ENCODE measurements around the gene NAT8L. TPM values are rescaled to one million over a fixed set of nuclear protein-coding genes. Genes with fewer than 3 reads are reported as not detected.

Gene NAT8L
- total RNA-seq, 1 experiment from 2014 or later: not detected

DNA sequence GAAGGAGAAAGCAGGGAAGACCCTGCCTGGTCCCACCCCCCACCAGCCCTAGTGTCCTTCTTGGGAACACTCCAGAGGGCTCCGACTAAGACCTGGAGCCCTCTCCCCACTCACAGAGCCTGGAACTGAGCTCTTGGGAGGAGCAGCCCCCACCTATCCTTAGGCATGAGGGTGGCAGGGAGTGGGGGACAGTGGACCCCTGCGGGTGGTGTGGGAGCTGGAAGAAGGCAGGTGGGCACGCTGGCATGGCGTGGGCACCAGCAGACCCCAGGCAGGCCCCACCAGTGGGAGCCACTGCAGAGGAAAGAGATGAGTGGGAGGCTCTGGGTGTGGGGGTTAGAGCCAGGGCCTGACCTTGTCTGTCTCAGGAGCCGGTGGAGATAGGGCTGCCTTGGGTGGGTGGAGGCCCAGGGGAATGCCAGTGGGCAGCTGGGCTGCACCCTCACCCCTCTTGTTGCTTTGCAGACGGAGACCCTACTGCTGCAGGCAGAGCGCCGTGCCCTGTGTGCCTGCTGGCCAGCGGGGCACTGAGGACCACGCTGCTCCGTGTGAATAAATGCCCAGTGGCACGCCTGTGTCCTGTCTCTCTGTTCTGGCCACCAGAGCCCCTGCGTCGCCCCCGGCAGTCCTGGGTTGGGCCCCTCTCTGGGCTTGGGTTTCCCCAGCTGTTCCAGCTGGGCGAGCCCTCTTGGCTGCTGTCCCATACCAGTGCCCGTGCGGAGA is 15.6 kb upstream of the NAT8L start:
- Histone ChIP-seq H3K9ac (ENCODE audit: low read length) (no peak overlapping the region), H3K4me1 (ENCODE audit: low read length) (peaks cover 9% of the 10 kb centered on the region), H3K4me2 (ENCODE audit: low read depth, low read length, poor library complexity, severe bottlenecking) (no peak overlapping the region), H3K9me3 (ENCODE audit: low read length) (no peaks in the 10 kb centered on the region), H3K36me3 (ENCODE audit: insufficient read depth, low read length) (no peaks in the 10 kb centered on the region), H3K4me3 (ENCODE audit: low read length) (no peak overlapping the region), H2AFZ (ENCODE audit: low read length) (no peak overlapping the region), H3K27ac (ENCODE audit: low read length) (no peak overlapping the region), H4K20me1 (ENCODE audit: insufficient read depth, low read depth, low read length) (peaks cover 7% of the 10 kb centered on the region; the same call in 1 of the 2 replicates), H3K27me3 (ENCODE audit: low read length) (no peaks in the 10 kb centered on the region), H3K9me2 (replicated peaks; ENCODE audit: insufficient read depth, low read length) (no peaks in the 10 kb centered on the region), H3K79me2 (ENCODE audit: low read length) (no peaks in the 10 kb centered on the region)
- DNase-seq: no peak

GRCh38 chr4:2044119-2044485 is 15.0 kb upstream of the NAT8L start:
- H3K9me3 ChIP-seq (ENCODE audit: low read length): no peaks in the 10 kb centered on the region
- H3K79me2 ChIP-seq (ENCODE audit: low read length): no peaks in the 10 kb centered on the region
- H3K27ac ChIP-seq (ENCODE audit: low read length): no peak overlapping the region
- H3K4me3 ChIP-seq (ENCODE audit: low read length): no peak overlapping the region
- peaks cover 9% of the 10 kb centered on the region for H3K4me1 ChIP-seq (ENCODE audit: low read length)
- no peak overlapping the region for H2AFZ ChIP-seq (ENCODE audit: low read length)
- no peaks in the 10 kb centered on the region for H3K27me3 ChIP-seq (ENCODE audit: low read length)
- DNase-seq: no peak
- H3K9me2 ChIP-seq (replicated peaks; ENCODE audit: insufficient read depth, low read length): no peaks in the 10 kb centered on the region
- no peak overlapping the region for H3K4me2 ChIP-seq (ENCODE audit: low read depth, low read length, poor library complexity, severe bottlenecking)
- H3K36me3 ChIP-seq (ENCODE audit: insufficient read depth, low read length): no peaks in the 10 kb centered on the region
- H3K9ac ChIP-seq (ENCODE audit: low read length): no peak overlapping the region
- H4K20me1 ChIP-seq (ENCODE audit: insufficient read depth, low read depth, low read length): peaks cover 7% of the 10 kb centered on the region; the same call in 1 of the 2 replicates

DNA sequence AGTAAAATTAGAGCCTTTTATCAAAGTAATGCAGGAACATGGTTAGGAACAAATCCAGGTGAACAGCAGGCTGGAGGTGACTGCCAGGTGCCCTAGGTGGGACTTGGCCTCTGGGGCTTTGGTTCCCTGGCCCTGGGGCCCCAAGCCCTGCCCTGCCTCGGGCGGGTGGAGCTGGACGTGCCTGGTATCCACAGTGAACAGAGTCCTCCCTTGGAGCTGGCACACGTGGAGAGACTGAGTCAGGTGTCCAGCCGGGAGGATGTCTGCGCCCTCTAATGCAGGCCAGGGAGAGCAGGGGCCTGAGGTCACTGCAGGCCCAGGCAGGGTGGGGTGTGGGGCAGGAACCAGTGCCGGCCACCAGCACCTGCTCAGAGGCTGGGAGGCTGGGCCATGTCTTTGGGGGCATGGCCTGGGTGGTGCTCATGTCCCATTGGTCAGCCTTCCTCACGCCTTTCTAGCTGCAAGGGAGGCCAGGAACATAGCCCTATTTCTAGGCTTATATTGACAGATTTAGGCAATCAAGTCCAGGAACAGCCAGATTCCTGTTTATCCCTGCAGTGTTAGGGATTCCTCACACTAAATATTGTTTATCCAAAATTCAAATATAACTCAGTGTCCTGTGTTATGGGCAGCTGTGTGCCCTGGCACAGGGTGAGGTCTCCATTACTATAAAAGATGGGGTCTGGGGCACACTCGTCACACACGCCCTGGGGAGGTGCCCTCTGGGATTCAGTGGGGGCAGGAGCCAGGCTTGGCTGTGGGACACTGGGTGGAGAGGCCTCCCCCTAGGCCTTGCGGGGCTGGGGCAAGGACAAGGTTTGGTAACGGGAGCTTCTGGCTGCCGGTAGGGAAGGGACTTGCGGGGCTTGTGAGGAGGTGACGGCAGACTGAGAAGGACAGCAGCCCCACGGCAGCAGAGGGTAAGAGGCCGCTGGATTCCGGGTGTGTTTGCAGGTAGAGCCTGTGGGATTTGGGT is 14.3 kb upstream of the NAT8L start:
- Histone ChIP-seq H3K36me3 (ENCODE audit: insufficient read depth, low read length) (no peaks in the 10 kb centered on the region), H3K27me3 (ENCODE audit: low read length) (no peaks in the 10 kb centered on the region), H3K27ac (ENCODE audit: low read length) (no peak overlapping the region)

GRCh38 chr4:2045518-2045951 is 13.6 kb upstream of the NAT8L start:
- no peaks in the 10 kb centered on the region for H3K27me3 ChIP-seq (ENCODE audit: low read length)
- no peak overlapping the region for H3K4me2 ChIP-seq (ENCODE audit: low read depth, low read length, poor library complexity, severe bottlenecking)
- no peak overlapping the region for H3K4me3 ChIP-seq (ENCODE audit: low read length)
- H3K9me3 ChIP-seq (ENCODE audit: low read length): no peaks in the 10 kb centered on the region
- peak; percentile 51 for DNase-seq
- no peaks in the 10 kb centered on the region for H3K9me2 ChIP-seq (replicated peaks; ENCODE audit: insufficient read depth, low read length)
- no peaks in the 10 kb centered on the region for H3K36me3 ChIP-seq (ENCODE audit: insufficient read depth, low read length)
- H3K79me2 ChIP-seq (ENCODE audit: low read length): no peaks in the 10 kb centered on the region
- no peak overlapping the region for H2AFZ ChIP-seq (ENCODE audit: low read length)
- H3K27ac ChIP-seq (ENCODE audit: low read length): no peak overlapping the region
- H4K20me1 ChIP-seq (ENCODE audit: insufficient read depth, low read depth, low read length): peaks cover 7% of the 10 kb centered on the region; the same call in 1 of the 2 replicates
- peaks cover 9% of the 10 kb centered on the region for H3K4me1 ChIP-seq (ENCODE audit: low read length)
- H3K9ac ChIP-seq (ENCODE audit: low read length): no peak overlapping the region

More for the DNA sequence above, 14.3 kb upstream of the NAT8L start:
- peaks cover 9% of the 10 kb centered on the region for H3K4me1 ChIP-seq (ENCODE audit: low read length)
- H2AFZ ChIP-seq (ENCODE audit: low read length): no peak overlapping the region
- peaks cover 7% of the 10 kb centered on the region; the same call in 1 of the 2 replicates for H4K20me1 ChIP-seq (ENCODE audit: insufficient read depth, low read depth, low read length)
- no peaks in the 10 kb centered on the region for H3K9me2 ChIP-seq (replicated peaks; ENCODE audit: insufficient read depth, low read length)
- H3K4me2 ChIP-seq (ENCODE audit: low read depth, low read length, poor library complexity, severe bottlenecking): no peak overlapping the region
- H3K4me3 ChIP-seq (ENCODE audit: low read length): no peak overlapping the region
- H3K79me2 ChIP-seq (ENCODE audit: low read length): no peaks in the 10 kb centered on the region
- no peaks in the 10 kb centered on the region for H3K9me3 ChIP-seq (ENCODE audit: low read length)
- no peak for DNase-seq
- no peak overlapping the region for H3K9ac ChIP-seq (ENCODE audit: low read length)

DNA sequence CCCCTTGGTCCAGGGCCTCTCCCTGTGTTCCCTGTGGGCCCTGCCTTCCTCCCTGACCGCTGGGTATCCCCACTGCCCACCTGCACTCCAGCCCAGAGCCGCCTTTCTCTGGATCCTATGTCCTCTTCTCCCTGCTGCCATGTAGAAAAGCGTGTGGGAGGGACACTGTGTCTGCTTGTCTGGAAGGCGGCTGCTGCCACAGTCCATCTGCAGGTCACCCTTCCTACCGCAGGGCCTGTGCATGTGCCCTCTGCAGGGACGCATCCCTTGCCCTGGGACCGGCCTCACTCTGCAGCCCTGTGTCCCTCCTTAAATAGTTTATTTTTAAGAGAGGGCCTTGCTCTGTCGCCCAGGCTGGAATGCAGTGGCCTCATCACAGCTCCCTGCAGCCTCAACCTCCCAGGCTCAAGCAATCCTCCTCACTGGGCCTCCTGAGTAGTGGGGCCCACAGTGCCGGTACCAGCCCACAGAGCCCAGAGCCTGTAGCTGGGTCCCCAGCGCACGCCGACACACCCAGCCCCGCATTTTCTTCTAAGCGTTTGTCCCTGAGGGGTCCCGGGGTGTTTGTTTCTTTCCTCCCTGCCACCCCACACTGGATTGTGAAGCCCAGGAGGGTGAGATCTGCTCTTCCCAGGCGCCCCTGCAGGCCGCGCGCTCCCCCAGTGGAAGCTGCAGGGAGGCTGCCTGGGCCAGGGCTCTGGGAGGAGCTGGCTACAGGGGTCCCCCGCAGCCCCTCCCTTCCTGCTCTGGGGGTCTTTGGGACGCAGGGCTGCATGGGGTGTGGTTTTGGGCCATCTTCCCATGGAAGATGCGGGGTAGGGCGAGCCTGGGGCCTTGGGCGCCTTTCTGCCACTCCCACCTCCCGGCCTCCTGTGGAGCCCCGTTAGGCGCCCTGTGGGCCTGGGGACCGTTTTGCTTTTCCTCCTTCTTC is 12.8 kb upstream of the NAT8L start:
- Histone ChIP-seq H3K27ac (ENCODE audit: low read length) (no peak overlapping the region), H4K20me1 (ENCODE audit: insufficient read depth, low read depth, low read length) (peaks cover 7% of the 10 kb centered on the region; the same call in 1 of the 2 replicates), H3K9me2 (replicated peaks; ENCODE audit: insufficient read depth, low read length) (no peaks in the 10 kb centered on the region), H2AFZ (ENCODE audit: low read length) (no peak overlapping the region), H3K36me3 (ENCODE audit: insufficient read depth, low read length) (no peaks in the 10 kb centered on the region), H3K9me3 (ENCODE audit: low read length) (no peaks in the 10 kb centered on the region), H3K27me3 (ENCODE audit: low read length) (no peaks in the 10 kb centered on the region), H3K9ac (ENCODE audit: low read length) (no peak overlapping the region), H3K79me2 (ENCODE audit: low read length) (no peaks in the 10 kb centered on the region), H3K4me3 (ENCODE audit: low read length) (no peak overlapping the region), H3K4me2 (ENCODE audit: low read depth, low read length, poor library complexity, severe bottlenecking) (no peak overlapping the region), H3K4me1 (ENCODE audit: low read length) (peaks cover 9% of the 10 kb centered on the region)
- no peak for DNase-seq

GRCh38 chr4:2047031-2047660 is 12.0 kb upstream of the NAT8L start:
- Histone ChIP-seq H3K9me2 (replicated peaks; ENCODE audit: insufficient read depth, low read length) (no peaks in the 10 kb centered on the region), H3K27ac (ENCODE audit: low read length) (no peak overlapping the region), H3K4me1 (ENCODE audit: low read length) (peaks cover 4% of the 10 kb centered on the region), H3K4me2 (ENCODE audit: low read depth, low read length, poor library complexity, severe bottlenecking) (no peak overlapping the region), H3K27me3 (ENCODE audit: low read length) (no peaks in the 10 kb centered on the region), H3K4me3 (ENCODE audit: low read length) (no peak overlapping the region), H2AFZ (ENCODE audit: low read length) (no peak overlapping the region), H3K36me3 (ENCODE audit: insufficient read depth, low read length) (no peaks in the 10 kb centered on the region), H3K9ac (ENCODE audit: low read length) (no peak overlapping the region), H4K20me1 (ENCODE audit: insufficient read depth, low read depth, low read length) (peaks cover 7% of the 10 kb centered on the region; the same call in 1 of the 2 replicates), H3K9me3 (ENCODE audit: low read length) (no peaks in the 10 kb centered on the region), H3K79me2 (ENCODE audit: low read length) (no peaks in the 10 kb centered on the region)
- DNase-seq: no peak

DNA sequence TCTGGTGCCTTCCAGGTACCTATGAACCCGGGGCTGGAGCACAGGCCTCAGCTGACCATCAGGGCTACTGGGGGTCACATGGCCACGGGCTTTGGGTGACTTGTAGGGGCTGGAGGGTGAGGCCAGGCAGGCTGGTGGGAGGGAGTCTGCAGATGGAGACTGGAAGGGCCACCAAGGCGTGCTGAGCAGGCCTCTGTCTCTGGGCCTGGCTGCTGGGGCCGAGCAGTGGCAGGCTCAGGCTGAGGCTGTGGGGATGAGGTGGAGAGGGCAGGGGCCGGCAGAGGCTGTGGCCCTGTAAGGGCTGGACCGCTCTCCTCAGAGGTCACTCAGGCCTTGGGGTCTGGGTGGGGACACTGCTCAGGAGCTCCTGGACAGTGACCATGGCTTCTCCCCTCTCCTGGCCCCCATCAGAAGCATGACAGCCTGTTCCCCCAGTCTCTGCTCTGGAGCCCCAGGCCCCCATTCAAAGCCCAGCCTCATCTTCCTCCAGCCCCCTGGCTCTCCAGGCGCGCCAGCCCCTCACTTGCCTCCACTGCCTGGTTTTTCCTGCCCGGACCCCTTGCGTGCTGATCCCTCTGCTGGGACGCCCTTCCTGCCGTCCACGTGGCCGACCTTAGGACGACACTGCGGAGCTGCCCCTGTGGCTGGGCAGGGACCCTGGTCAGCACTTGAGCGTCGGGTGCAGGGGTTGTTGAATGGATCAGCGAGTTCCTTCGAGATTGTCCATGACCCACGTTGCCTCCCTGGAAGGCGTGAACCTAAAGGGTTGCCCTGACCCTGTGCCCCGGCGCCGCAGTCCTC is 11.1 kb upstream of the NAT8L start:
- peaks cover 5% of the 10 kb centered on the region; the same call in 1 of the 2 replicates for H4K20me1 ChIP-seq (ENCODE audit: insufficient read depth, low read depth, low read length)
- H3K27ac ChIP-seq (ENCODE audit: low read length): no peak overlapping the region
- no peak overlapping the region for H3K9ac ChIP-seq (ENCODE audit: low read length)
- no peaks in the 10 kb centered on the region for H3K27me3 ChIP-seq (ENCODE audit: low read length)
- no peak overlapping the region for H2AFZ ChIP-seq (ENCODE audit: low read length)
- no peaks in the 10 kb centered on the region for H3K9me2 ChIP-seq (replicated peaks; ENCODE audit: insufficient read depth, low read length)
- H3K4me2 ChIP-seq (ENCODE audit: low read depth, low read length, poor library complexity, severe bottlenecking): no peak overlapping the region
- no peak for DNase-seq
- no peaks in the 10 kb centered on the region for H3K4me1 ChIP-seq (ENCODE audit: low read length)
- H3K4me3 ChIP-seq (ENCODE audit: low read length): no peak overlapping the region
- H3K36me3 ChIP-seq (ENCODE audit: insufficient read depth, low read length): no peaks in the 10 kb centered on the region
- no peaks in the 10 kb centered on the region for H3K9me3 ChIP-seq (ENCODE audit: low read length)
- H3K79me2 ChIP-seq (ENCODE audit: low read length): no peaks in the 10 kb centered on the region
